ENCODE data around the gene CHCHD6. TPM values are rescaled to one million over a fixed set of nuclear protein-coding genes. Genes with fewer than 3 reads are reported as not detected.

Gene CHCHD6
- total RNA-seq, 2 donors from 2014 or later: 23.6 to 34.4 TPM

DNA sequence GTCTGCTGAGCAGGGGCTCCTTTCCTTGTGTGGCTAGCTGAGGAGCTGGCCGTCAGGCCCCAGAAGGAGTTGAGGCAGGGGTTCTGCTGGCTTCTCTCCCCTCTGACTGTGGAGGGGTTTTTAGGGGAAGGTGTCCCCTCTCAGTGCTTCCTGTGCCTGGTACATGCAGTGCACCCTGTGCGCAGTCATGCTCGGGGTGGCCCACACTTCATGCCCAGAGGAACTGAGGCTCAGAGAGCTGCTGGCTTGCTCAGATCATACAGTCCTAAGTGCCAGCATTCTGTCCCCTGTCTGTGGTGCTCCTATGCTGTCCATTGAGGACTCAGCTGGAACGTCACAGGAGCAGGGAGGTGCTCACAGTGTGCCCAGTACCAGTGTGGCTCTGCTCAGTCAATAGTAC is 211.0 kb downstream of the CHCHD6 start:
- H3K36me3 ChIP-seq (ENCODE audit: control insufficient read depth, insufficient read depth, low read length): peaks cover 19% of the 10 kb centered on the region
- peaks cover 9% of the 10 kb centered on the region for H3K9me3 Mint-ChIP-seq
- no peak overlapping the region for H3K9ac ChIP-seq (ENCODE audit: extremely low read depth, low read length, poor library complexity, severe bottlenecking)
- H3K4me3 Mint-ChIP-seq: no peak overlapping the region
- peaks cover 3% of the 10 kb centered on the region for H3K4me1 ChIP-seq (ENCODE audit: control insufficient read depth, insufficient read depth, low read length)
- H3K4me1 Mint-ChIP-seq: peaks cover 12% of the 10 kb centered on the region
- no peaks in the 10 kb centered on the region for H3K27me3 ChIP-seq (ENCODE audit: control insufficient read depth, insufficient read depth, low read length, poor library complexity, severe bottlenecking)
- WGBS, 2 experiments (ENCODE audit: insufficient coverage in 1 of 2, insufficient read length in 1 of 2): 86 to 100% methylated on average over 2 to 4 of the region's 4 CpGs
- no peak overlapping the region for H3K27ac Mint-ChIP-seq
- peaks cover 20% of the 10 kb centered on the region for H3K9me3 ChIP-seq (ENCODE audit: control insufficient read depth, low read length)
- no peak for DNase-seq
- no peak overlapping the region for H3K4me3 ChIP-seq (ENCODE audit: low read length)
- TF ChIP-seq, protein P1, sequence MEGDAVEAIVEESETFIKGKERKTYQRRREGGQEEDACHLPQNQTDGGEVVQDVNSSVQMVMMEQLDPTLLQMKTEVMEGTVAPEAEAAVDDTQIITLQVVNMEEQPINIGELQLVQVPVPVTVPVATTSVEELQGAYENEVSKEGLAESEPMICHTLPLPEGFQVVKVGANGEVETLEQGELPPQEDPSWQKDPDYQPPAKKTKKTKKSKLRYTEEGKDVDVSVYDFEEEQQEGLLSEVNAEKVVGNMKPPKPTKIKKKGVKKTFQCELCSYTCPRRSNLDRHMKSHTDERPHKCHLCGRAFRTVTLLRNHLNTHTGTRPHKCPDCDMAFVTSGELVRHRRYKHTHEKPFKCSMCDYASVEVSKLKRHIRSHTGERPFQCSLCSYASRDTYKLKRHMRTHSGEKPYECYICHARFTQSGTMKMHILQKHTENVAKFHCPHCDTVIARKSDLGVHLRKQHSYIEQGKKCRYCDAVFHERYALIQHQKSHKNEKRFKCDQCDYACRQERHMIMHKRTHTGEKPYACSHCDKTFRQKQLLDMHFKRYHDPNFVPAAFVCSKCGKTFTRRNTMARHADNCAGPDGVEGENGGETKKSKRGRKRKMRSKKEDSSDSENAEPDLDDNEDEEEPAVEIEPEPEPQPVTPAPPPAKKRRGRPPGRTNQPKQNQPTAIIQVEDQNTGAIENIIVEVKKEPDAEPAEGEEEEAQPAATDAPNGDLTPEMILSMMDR (conservative IDR thresholded peaks at IDR 0.05): no peak
- H3K27me3 Mint-ChIP-seq (ENCODE audit: insufficient read depth): no peaks in the 10 kb centered on the region
- peaks cover 28% of the 10 kb centered on the region for H3K36me3 Mint-ChIP-seq (ENCODE audit: low read depth)
- no peak overlapping the region for H3K27ac ChIP-seq (ENCODE audit: low read depth, low read length)

DNA sequence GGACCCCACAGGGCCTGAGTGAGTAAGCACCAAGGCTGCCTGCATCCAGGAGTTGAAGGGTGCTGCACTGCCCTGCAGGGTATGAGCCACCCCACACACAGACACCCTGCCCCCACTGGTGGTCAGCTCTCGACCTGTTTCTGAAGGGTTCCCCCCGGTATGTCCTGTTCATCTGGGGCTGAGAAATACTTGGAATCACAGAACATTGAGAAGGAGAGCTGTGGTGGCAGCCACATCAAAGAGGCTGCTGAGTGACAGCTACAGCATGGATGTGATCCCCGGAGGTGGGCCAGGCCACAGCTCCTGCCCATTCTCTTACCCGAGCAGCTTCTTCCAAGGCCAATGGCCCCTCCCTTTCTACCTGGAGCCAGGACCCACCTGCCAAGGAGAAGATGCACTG is 212.5 kb downstream of the CHCHD6 start:
- TF ChIP-seq, protein P1 (conservative IDR thresholded peaks at IDR 0.05): no peak
- Histone ChIP-seq H3K4me1 (ENCODE audit: control insufficient read depth, insufficient read depth, low read length) (peaks cover 9% of the 10 kb centered on the region), H3K9ac (ENCODE audit: extremely low read depth, low read length, poor library complexity, severe bottlenecking) (no peak overlapping the region), H3K27me3 (ENCODE audit: control insufficient read depth, insufficient read depth, low read length, poor library complexity, severe bottlenecking) (no peaks in the 10 kb centered on the region), H3K9me3 (ENCODE audit: control insufficient read depth, low read length) (peaks cover 27% of the 10 kb centered on the region), H3K27ac (ENCODE audit: low read depth, low read length) (no peak overlapping the region), H3K36me3 (ENCODE audit: control insufficient read depth, insufficient read depth, low read length) (peaks cover 19% of the 10 kb centered on the region), H3K4me3 (ENCODE audit: low read length) (no peak overlapping the region)
- H3K4me1 Mint-ChIP-seq: peaks cover 17% of the 10 kb centered on the region
- no peak overlapping the region for H3K4me3 Mint-ChIP-seq
- H3K27ac Mint-ChIP-seq: no peak overlapping the region
- 89 to 90% methylated on average over 2 to 4 of the region's 4 CpGs for WGBS, 2 experiments (ENCODE audit: insufficient coverage in 1 of 2, insufficient read length in 1 of 2)
- no peak for DNase-seq
- no peaks in the 10 kb centered on the region for H3K27me3 Mint-ChIP-seq (ENCODE audit: insufficient read depth)
- peaks cover 18% of the 10 kb centered on the region for H3K9me3 Mint-ChIP-seq
- H3K36me3 Mint-ChIP-seq (ENCODE audit: low read depth): peaks cover 28% of the 10 kb centered on the region

DNA sequence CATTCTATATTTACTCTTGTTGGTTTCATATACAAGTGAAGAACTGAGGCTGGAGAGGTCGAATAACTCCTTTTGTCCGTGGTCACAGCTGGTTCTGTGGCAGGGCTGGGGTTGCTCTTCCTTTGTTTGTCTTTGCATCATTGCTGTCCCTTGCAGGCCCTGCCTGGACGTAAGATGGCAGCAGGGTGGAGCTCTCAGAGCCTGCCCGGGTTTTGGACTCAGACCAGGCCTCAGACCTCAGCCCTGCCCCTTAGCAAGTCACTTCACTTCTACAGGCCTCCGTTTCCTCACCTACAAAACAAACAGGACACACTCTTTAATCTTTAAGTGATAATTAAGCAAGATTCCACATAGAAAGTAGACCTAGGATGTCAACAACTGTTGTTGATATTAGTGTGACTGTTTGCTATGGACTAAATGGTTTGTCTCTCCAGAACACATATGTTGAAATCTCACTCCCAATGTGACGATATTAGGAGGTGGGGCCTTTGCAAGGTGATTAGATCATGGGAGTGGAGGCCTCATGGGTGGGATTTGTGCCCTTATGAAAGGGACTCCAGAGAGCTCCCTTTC is 213.3 kb downstream of the CHCHD6 start:
- H3K27ac Mint-ChIP-seq: peak overlapping the region; percentile 66
- H3K4me1 Mint-ChIP-seq: peaks cover 20% of the 10 kb centered on the region
- H3K27me3 Mint-ChIP-seq (ENCODE audit: insufficient read depth): no peaks in the 10 kb centered on the region
- peaks cover 10% of the 10 kb centered on the region for H3K4me1 ChIP-seq (ENCODE audit: control insufficient read depth, insufficient read depth, low read length)
- 78% methylated on average over 6 of the region's 6 CpGs; no CpG with 5 or more reads in 1 of the 2 experiments for WGBS, 2 experiments (ENCODE audit: insufficient coverage in 1 of 2, insufficient read length in 1 of 2)
- H3K9me3 ChIP-seq (ENCODE audit: control insufficient read depth, low read length): peaks cover 27% of the 10 kb centered on the region
- H3K36me3 Mint-ChIP-seq (ENCODE audit: low read depth): peaks cover 28% of the 10 kb centered on the region
- H3K9me3 Mint-ChIP-seq: peaks cover 18% of the 10 kb centered on the region
- H3K27ac ChIP-seq (ENCODE audit: low read depth, low read length): no peak overlapping the region
- H3K36me3 ChIP-seq (ENCODE audit: control insufficient read depth, insufficient read depth, low read length): peaks cover 19% of the 10 kb centered on the region
- H3K27me3 ChIP-seq (ENCODE audit: control insufficient read depth, insufficient read depth, low read length, poor library complexity, severe bottlenecking): no peaks in the 10 kb centered on the region
- TF ChIP-seq, protein P1 (conservative IDR thresholded peaks at IDR 0.05): no peak
- no peak for DNase-seq
- no peak overlapping the region for H3K9ac ChIP-seq (ENCODE audit: extremely low read depth, low read length, poor library complexity, severe bottlenecking)
- H3K4me3 Mint-ChIP-seq: no peak overlapping the region
- H3K4me3 ChIP-seq (ENCODE audit: low read length): no peak overlapping the region
